GM18909 (cell line): ENCODE data around the gene NTRK2.

Source experiments
- ATAC-seq: cut with Tn5 transposase; IDR thresholded peaks from one replicate; pipeline ENCODE4 v1.9.1; 2021; ENCODE audit warnings: mild to moderate bottlenecking; ENCODE audit not compliant: unreplicated experiment, poor library complexity

NTRK2 gene

GRCh38 chr9:84775056-84775643, 105.6 kb downstream of the NTRK2 start:
- no peak for ATAC-seq

GRCh38 chr9:84778570-84778969, 109.0 kb downstream of the NTRK2 start:
- ATAC-seq = no peak

- ATAC-seq = no peak
Measured at GRCh38 chr9:84779883-84780282, 110.4 kb downstream of the NTRK2 start.

- ATAC-seq = no peak
Measured at GRCh38 chr9:84780385-84780784, 110.9 kb downstream of the NTRK2 start.

GRCh38 chr9:84781458-84781857, 111.9 kb downstream of the NTRK2 start:
- no peak for ATAC-seq

- no peak for ATAC-seq
Measured at GRCh38 chr9:84781931-84782866, 112.7 kb downstream of the NTRK2 start.

GRCh38 chr9:84785792-84786547, 116.4 kb downstream of the NTRK2 start:
- ATAC-seq = no peak

- no peak for ATAC-seq
Measured at GRCh38 chr9:84788803-84789462, 119.4 kb downstream of the NTRK2 start.

GRCh38 chr9:84789463-84789830, 119.9 kb downstream of the NTRK2 start:
- no peak for ATAC-seq

- ATAC-seq = no peak
Measured at GRCh38 chr9:84791643-84792042, 122.1 kb downstream of the NTRK2 start.

GRCh38 chr9:84793251-84793650, 123.7 kb downstream of the NTRK2 start:
- ATAC-seq = no peak

- ATAC-seq = no peak
Measured at GRCh38 chr9:84794981-84795637, 125.6 kb downstream of the NTRK2 start.

GRCh38 chr9:84796404-84796803, 126.9 kb downstream of the NTRK2 start:
- ATAC-seq = no peak

- no peak for ATAC-seq
Measured at GRCh38 chr9:84799251-84799650, 129.7 kb downstream of the NTRK2 start.

- no peak for ATAC-seq
Measured at GRCh38 chr9:84804951-84805694, 135.6 kb downstream of the NTRK2 start.

- no peak for ATAC-seq
Measured at GRCh38 chr9:84807431-84807830, 137.9 kb downstream of the NTRK2 start.

- ATAC-seq = no peak
Measured at GRCh38 chr9:84807870-84808390, 138.4 kb downstream of the NTRK2 start.

- ATAC-seq = no peak
Measured at GRCh38 chr9:84808416-84808815, 138.9 kb downstream of the NTRK2 start.

GRCh38 chr9:84811072-84811750, 141.7 kb downstream of the NTRK2 start:
- no peak for ATAC-seq
